Osteoblast (primary cell): ENCODE measurements around the gene LMBR1L. TPM values are rescaled to one million over a fixed set of nuclear protein-coding genes. Genes with fewer than 3 reads are reported as not detected.
"Not testable (repeated sequence)": the region's sequence is repeated elsewhere in the genome, so short reads cannot be mapped to it uniquely, and the experiment has no call there.

Source experiments
- DNase-seq: peaks from one replicate; pipeline ENCODE4 v3.0.0; 2011; ENCODE audit warnings: low spot score, mixed read lengths; ENCODE audit not compliant: insufficient read length; ENCODE audit errors: missing footprints
- H2AFZ ChIP-seq: 2 replicates; pipeline ENCODE4 v1.6.0; 2011; ENCODE audit warnings: mild to moderate bottlenecking, low read length
- H3K27ac ChIP-seq: 2 replicates; pipeline ENCODE4 v1.5.1; 2011; ENCODE audit warnings: mild to moderate bottlenecking, low read depth, low read length, moderate library complexity
- H3K27me3 ChIP-seq: 2 replicates; pipeline ENCODE4 v1.6.0; 2012; ENCODE audit warnings: mild to moderate bottlenecking, control low read depth, inconsistent platforms, low read length, moderate library complexity; ENCODE audit not compliant: insufficient read depth
- H3K36me3 ChIP-seq: 2 replicates; pipeline ENCODE4 v1.5.1; 2011; ENCODE audit warnings: mild to moderate bottlenecking, low read length, control low read depth, moderate library complexity; ENCODE audit not compliant: insufficient read depth
- H3K4me1 ChIP-seq: 2 replicates; pipeline ENCODE4 v1.5.1; 2011; ENCODE audit warnings: mild to moderate bottlenecking, low read length, control low read depth, moderate library complexity; ENCODE audit not compliant: insufficient read depth
- H3K4me2 ChIP-seq: 2 replicates; pipeline ENCODE4 v1.6.0; 2011; ENCODE audit warnings: mild to moderate bottlenecking, low read length; ENCODE audit not compliant: insufficient read depth
- H3K4me3 ChIP-seq: fragments of 200-600 bp; sonication (generic); 3 replicates; pipeline ENCODE4 v1.5.1; 2012; ENCODE audit warnings: mild to moderate bottlenecking, low read length, inconsistent platforms; ENCODE audit not compliant: insufficient read depth
- H3K79me2 ChIP-seq: 2 replicates; pipeline ENCODE4 v1.6.0; 2012; ENCODE audit warnings: mild to moderate bottlenecking, low read length, control low read depth, inconsistent platforms; ENCODE audit not compliant: insufficient read depth
- H3K9me3 ChIP-seq: 2 replicates; pipeline ENCODE4 v1.5.1; 2011; ENCODE audit warnings: low read depth, low read length, control low read depth
- H4K20me1 ChIP-seq: 2 replicates; pipeline ENCODE4 v1.6.0; 2012; ENCODE audit warnings: mild to moderate bottlenecking, low read length, control low read depth; ENCODE audit not compliant: insufficient read depth
- total RNA-seq: library from RNA; depleted of rRNA; stranded (reverse); fragments of >200 nt; gene quantifications from 2 replicates; pipeline ENCODE4 v1.2.3, GENCODE V29; 2012
- TF ChIP-seq, protein P1 (sequence below): IDR thresholded peaks from 2 replicates; pipeline ENCODE4 v1.5.1; 2011; ENCODE audit warnings: mild to moderate bottlenecking, low read depth, low read length, moderate library complexity; ENCODE audit errors: extremely low read depth

LMBR1L gene
- total RNA-seq, 1 donor: 57.2 TPM

DNA sequence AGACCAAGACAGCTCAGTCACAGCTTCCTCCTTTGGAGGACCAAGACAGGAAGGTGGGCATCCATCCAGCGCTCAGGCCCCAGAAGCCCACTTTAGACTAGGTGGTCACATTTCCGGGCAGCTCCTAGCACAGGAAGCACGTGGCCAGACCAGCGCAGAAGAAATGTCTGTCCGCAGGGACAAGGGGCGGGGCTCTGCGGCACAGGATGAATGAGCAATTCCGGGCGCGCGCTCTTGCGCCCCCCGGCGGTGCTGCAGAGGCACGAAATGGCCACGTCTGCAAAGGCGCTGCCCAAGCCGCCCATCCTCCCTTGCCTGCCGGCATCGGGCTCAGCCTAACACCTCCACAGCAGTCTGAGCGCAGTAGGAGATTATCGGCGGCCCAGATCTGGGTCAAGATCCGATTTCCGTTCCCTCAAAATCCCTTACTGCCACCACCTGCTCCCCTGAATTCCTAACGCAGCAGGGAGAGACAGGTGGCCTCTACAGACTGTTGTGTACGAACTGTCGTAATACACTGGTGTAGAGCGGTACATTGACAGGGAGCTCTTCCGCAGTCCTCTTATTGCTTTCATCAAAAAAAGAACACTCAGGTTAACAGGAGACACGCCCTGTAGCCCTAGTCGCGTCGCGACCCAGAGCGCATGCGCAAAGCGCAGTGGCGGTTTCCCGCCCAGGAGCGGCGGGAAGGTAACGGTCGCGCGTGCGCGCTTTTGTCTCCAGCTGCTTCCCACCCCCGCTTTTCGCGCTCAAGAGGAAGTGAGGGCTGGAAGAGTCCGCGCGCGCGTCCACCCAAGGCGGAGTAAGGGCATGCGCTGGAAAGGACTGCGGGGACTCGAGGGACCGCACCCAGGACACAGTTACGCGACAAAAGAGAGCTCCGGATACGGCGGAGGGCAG is 19.8 kb upstream of the LMBR1L start:
- peaks cover 45% of the 10 kb centered on the region for H3K79me2 ChIP-seq
- TF ChIP-seq, protein P1, sequence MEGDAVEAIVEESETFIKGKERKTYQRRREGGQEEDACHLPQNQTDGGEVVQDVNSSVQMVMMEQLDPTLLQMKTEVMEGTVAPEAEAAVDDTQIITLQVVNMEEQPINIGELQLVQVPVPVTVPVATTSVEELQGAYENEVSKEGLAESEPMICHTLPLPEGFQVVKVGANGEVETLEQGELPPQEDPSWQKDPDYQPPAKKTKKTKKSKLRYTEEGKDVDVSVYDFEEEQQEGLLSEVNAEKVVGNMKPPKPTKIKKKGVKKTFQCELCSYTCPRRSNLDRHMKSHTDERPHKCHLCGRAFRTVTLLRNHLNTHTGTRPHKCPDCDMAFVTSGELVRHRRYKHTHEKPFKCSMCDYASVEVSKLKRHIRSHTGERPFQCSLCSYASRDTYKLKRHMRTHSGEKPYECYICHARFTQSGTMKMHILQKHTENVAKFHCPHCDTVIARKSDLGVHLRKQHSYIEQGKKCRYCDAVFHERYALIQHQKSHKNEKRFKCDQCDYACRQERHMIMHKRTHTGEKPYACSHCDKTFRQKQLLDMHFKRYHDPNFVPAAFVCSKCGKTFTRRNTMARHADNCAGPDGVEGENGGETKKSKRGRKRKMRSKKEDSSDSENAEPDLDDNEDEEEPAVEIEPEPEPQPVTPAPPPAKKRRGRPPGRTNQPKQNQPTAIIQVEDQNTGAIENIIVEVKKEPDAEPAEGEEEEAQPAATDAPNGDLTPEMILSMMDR: peak; percentile 93
- H3K36me3 ChIP-seq: peaks cover 29% of the 10 kb centered on the region
- H4K20me1 ChIP-seq: peaks cover 26% of the 10 kb centered on the region
- H3K9me3 ChIP-seq: no peaks in the 10 kb centered on the region
- H3K27ac ChIP-seq: peak overlapping the region; percentile 100
- peak overlapping the region; percentile 97 for H3K4me2 ChIP-seq
- peaks cover 34% of the 10 kb centered on the region for H3K4me1 ChIP-seq
- peak; percentile 98 for DNase-seq
- H2AFZ ChIP-seq: peak overlapping the region; percentile 90
- peak overlapping the region; percentile 98 for H3K4me3 ChIP-seq
- no peaks in the 10 kb centered on the region for H3K27me3 ChIP-seq

DNA sequence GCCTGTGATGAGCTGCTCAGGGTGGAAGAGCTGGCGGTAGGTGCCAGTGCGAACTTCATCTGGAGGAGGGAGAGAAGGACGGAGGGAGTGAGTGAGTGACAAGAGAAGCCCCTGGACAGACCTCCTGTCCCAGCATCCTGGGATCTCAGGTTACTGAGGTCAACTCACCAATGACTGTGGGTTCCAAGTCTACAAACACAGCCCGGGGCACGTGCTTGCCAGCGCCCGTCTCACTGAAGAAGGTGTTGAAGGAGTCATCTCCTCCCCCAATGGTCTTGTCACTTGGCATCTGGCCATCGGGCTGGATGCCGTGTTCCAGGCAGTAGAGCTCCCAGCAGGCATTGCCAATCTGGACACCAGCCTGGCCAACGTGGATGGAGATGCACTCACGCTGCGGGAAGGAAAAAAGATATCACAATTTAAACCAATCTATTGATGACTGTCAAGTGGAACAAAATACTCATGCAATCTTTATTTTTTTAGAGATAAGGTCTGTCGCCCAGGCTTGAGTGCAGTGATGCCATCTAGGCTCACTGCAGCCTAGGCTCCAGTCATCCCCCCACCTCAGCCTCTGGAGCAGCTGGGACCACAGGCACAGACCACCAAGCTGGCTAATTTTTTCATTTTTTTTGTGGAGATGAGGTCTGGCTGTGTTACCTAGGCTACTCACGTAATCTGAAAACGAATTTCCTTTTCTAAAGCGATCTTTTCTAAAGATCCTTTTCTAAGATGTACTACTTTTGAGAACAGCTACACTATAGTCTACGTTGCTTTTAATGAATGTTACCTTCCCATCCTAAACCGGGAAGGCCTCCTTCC is 18.9 kb upstream of the LMBR1L start:
- H3K79me2 ChIP-seq: peaks cover 45% of the 10 kb centered on the region
- peak overlapping the region; percentile 100 for H3K27ac ChIP-seq

DNA sequence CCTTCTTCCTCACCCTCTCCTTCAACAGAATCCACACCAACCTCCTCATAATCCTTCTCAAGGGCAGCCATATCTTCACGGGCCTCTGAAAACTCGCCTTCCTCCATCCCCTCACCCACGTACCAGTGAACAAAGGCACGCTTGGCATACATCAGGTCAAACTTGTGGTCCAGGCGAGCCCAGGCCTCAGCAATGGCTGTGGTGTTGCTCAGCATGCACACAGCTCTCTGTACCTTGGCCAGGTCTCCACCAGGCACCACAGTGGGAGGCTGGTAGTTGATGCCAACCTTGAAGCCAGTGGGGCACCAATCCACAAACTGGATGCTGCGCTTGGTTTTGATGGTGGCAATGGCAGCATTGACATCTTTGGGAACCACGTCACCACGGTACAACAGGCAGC is 17.3 kb upstream of the LMBR1L start:
- H3K4me3 ChIP-seq, H3K4me2 ChIP-seq, H3K27me3 ChIP-seq, H3K9me3 ChIP-seq, H2AFZ ChIP-seq, DNase-seq, H3K27ac ChIP-seq: not testable (repeated sequence)
- Histone ChIP-seq H3K36me3 (peaks cover 29% of the 10 kb centered on the region), H3K79me2 (peaks cover 37% of the 10 kb centered on the region), H4K20me1 (peaks cover 26% of the 10 kb centered on the region), H3K4me1 (peaks cover 29% of the 10 kb centered on the region)

More for the DNA sequence above, 18.9 kb upstream of the LMBR1L start:
- peak overlapping the region; percentile 98 for H3K4me3 ChIP-seq
- no peaks in the 10 kb centered on the region for H3K27me3 ChIP-seq
- no peak overlapping the region for H2AFZ ChIP-seq
- no peaks in the 10 kb centered on the region for H3K9me3 ChIP-seq
- H3K4me1 ChIP-seq: peaks cover 34% of the 10 kb centered on the region
- TF ChIP-seq, protein P1: no peak
- H4K20me1 ChIP-seq: peaks cover 26% of the 10 kb centered on the region
- peaks cover 29% of the 10 kb centered on the region for H3K36me3 ChIP-seq
- no peak for DNase-seq
- peak overlapping the region; percentile 97 for H3K4me2 ChIP-seq

DNA sequence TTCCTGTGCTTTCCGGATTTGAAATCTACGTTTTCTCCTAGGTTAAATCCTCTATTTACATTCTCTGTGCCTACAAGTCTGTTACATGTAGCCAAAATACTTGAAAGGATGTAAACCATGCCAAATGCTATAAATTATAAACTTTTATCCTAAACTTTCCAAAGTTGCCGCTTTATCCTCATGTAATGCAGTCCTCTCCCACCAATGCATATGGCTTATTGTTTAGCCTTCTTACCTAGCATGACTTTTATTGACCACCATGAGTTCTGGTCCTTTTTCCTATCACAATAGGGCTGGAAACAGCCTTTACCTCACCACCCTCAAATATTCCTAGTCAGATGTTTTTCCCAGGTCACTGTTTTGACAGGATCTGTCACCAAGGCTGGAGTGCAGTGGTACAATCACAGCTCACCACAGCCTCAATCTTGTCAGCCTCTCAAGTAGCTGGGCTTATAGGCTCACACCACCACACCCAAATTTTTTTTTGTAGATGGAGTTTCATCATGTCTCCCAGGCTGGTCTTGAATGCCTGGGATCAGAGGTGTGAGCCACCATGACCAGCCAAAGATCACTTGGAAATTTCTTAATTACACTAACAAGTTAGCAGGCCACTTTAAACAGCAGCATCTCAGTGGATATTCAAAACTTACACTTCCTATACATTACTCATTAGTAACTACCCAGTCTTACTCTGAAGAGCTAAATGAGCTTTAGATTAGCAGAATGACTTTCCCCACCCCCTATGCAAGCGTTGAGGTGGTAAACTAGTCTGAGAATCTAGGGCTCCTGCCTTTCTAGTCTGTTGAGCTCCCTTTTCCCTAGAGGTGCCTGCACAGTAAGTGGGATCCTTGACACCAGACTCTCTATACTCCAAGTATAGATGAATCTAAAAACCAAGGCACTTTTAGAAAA is 16.5 kb upstream of the LMBR1L start:
- Histone ChIP-seq H3K4me2 (no peak overlapping the region), H4K20me1 (peaks cover 26% of the 10 kb centered on the region), H2AFZ (no peak overlapping the region), H3K27ac (no peak overlapping the region), H3K4me1 (peaks cover 20% of the 10 kb centered on the region), H3K9me3 (no peaks in the 10 kb centered on the region), H3K36me3 (peaks cover 29% of the 10 kb centered on the region), H3K4me3 (no peak overlapping the region), H3K79me2 (peaks cover 29% of the 10 kb centered on the region), H3K27me3 (no peaks in the 10 kb centered on the region)
- TF ChIP-seq, protein P1: no peak
- DNase-seq: no peak
